Cardiac fibroblast (primary cell): ENCODE data around the gene FBXW11.
A peak's percentile ranks its signal among the peaks of the same experiment; 100 is the strongest.

Experiments used
- DNase-seq, 2 donors: peaks; one replicate each; pipeline versions ENCODE4 v3.0.0 to v3.0.0-alpha.2; 2010; ENCODE audit warnings: low read depth in 2 of 2
- H3K4me3 ChIP-seq, 2 donors: replicated peaks in 1 of 2; 1 replicate in 1 of 2; 2 replicates in 1 of 2; pipeline ENCODE4 v1.5.1; 2011; ENCODE audit warnings: low read depth in 2 of 2, low read length in 2 of 2, mild to moderate bottlenecking in 2 of 2, moderate library complexity in 1 of 2
- TF ChIP-seq, protein P1 (sequence below): IDR thresholded peaks from one replicate; pipeline ENCODE4 v1.5.1; 2011; ENCODE audit warnings: low read depth, mild to moderate bottlenecking, low read length, inconsistent platforms

FBXW11 gene

DNA sequence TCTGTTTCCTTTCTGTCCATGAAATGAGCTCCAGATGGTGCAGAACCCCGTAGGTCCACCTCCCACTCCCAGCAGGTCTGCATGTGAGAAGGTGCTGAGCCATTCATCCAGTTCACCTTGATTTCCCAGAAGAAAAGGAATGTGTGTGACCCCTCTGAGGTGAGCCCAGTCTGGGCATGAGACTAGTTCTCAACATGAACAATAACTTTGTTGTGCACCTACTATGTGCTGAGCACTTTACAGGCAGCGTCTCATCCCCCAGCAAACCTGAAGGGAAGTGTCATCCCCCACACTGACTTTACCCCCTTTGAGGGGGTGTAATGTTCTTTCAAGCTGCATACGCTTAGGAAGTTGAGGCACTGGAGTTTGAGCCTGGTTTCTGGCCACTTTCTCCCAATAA, 159.4 kb downstream of the FBXW11 start:
- TF ChIP-seq, protein P1, sequence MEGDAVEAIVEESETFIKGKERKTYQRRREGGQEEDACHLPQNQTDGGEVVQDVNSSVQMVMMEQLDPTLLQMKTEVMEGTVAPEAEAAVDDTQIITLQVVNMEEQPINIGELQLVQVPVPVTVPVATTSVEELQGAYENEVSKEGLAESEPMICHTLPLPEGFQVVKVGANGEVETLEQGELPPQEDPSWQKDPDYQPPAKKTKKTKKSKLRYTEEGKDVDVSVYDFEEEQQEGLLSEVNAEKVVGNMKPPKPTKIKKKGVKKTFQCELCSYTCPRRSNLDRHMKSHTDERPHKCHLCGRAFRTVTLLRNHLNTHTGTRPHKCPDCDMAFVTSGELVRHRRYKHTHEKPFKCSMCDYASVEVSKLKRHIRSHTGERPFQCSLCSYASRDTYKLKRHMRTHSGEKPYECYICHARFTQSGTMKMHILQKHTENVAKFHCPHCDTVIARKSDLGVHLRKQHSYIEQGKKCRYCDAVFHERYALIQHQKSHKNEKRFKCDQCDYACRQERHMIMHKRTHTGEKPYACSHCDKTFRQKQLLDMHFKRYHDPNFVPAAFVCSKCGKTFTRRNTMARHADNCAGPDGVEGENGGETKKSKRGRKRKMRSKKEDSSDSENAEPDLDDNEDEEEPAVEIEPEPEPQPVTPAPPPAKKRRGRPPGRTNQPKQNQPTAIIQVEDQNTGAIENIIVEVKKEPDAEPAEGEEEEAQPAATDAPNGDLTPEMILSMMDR: no peak
- DNase-seq: no peak
- no peak overlapping the region for H3K4me3 ChIP-seq

DNA sequence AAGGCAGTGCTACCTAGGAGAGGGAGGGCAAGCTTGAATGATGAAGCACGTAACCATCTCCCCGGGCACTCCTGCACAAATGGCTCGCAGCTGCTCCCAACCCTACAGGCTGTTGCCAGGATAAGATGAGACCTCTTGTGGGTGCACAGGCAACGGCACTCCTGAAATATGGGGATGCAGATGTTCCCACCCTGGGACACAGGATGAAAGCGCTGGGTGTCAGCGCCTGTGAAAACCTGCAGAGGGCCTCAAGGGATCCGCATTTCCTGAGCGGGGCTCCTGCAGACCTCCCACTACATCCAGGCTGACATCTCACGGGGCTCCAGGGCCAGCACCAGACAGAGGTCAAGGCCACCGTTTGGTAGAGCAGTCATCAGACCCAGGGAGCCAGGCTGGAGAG, 160.1 kb downstream of the FBXW11 start:
- no peak overlapping the region for H3K4me3 ChIP-seq
- TF ChIP-seq, protein P1: no peak
- no peak for DNase-seq

DNA sequence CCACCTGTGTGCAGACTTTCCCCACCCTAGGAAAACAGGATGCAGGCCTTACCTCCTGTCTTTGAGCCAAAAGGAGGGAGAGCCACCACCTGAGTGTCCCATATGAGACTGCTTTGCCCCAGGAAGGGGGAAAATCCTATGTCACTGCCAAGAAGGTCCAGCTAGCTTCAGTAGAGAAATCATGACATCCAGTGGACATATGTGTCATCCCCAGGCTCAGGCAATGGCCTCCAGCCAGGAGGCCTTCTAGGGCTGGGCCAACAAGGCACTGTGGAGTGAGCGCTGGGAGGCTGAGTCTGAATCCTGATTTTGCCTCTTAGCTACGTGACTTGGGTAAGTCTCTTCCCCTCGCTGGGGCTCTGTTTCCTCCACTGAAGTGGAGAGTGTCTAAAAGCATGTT, 160.6 kb downstream of the FBXW11 start:
- DNase-seq: peak; percentile 26 to 57
- TF ChIP-seq, protein P1: peak; percentile 15
- H3K4me3 ChIP-seq: no peak overlapping the region

DNA sequence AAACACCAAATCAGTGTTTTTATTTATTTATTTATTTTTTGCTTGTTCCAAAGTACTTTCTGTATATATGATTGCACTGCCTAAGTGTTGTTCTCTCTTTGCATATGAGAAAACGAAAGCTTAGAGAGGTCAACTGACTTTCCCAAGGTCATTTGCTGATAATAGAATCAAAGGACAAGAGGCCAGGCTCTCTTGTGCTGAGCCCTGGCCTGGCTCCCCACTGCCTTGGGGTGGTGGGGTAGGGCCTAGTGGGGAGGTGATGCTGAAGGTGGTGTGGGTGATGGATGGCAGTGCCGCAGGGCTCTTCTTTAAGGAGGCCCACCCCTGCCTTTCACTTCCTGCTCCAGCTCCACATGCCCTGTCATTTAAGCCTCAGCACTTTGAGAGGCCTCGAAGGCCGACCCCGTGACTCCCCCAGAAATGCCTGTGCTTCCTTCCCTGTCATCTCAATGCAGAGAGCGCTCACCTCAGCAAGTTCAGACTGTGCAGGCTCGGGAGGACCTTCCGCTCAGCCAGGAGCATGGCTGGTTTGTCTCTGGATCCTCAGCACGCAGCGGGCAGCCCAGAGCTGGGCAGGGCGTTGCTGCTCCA, 161.3 kb downstream of the FBXW11 start:
- TF ChIP-seq, protein P1: no peak
- no peak for DNase-seq
- no peak overlapping the region for H3K4me3 ChIP-seq

DNA sequence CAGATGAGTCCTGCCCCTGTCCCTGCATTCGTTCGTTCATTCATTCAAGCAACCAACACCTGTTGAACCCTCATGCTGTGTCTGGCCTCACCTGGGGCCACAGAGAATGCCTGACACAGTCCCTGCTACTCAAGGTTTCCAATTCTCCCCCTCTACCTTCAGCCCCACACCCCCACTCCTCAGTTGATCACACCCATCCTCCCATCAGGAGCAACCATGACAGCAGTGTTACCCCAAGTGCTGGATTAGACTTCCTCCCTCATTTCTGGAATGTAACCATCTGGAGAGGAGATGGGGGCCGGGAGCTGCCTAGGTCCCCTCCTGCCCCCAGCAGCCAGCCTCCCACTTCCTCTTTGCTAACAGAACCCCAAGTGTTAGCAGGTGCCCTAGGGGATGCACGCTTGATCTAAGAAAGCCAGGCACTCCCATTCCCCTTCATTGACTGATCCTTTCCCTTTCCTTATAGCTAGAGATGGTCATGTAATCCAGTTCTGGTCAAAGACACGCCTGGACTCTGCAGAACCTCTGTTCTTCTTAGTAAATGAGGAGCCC, 163.6 kb downstream of the FBXW11 start:
- H3K4me3 ChIP-seq: no peak overlapping the region
- DNase-seq: no peak
- TF ChIP-seq, protein P1: no peak

DNA sequence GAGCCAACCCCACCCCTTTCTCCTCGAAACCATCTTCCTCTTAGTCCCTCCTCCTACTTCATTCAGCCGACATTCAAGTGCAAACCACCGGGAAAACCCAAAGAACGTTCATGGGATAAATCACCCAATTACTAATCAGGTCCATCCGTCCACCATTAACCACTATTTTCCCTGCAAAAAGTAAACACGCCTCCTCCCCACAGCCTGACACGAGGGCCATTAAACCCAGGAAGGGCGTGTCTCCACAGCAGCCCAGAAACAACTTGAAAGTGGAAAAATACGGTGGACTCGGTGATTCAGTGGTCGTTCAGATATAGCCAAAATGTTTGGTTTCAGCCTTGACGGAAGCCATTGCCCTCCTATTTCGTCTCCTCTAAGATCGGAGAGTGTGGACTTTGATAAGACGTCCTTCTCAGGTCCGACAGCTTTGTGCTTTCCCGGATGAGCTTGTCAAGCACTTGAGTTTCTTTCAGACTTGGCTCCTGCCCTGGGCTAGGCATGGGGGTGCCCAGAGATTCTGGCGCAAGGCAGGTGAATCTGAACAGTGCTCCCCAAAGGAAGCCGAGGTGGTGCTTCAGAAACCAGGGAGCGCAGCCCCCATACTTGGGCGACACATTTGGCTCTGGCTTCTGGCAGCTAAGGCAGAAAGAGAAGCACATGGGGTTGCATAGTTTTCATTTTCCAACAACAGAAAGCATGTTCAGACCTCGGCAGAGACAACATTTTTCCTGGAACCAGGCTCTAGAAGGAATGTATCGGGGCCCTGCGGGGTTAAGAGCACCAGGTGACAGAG, 164.3 kb downstream of the FBXW11 start:
- H3K4me3 ChIP-seq: no peak overlapping the region
- no peak for DNase-seq
- TF ChIP-seq, protein P1: no peak
